ENCODE results near the gene TFAP2C. TPM values are rescaled to one million over a fixed set of nuclear protein-coding genes. Genes with fewer than 3 reads are reported as not detected.
"Not testable (repeated sequence)": the region's sequence is repeated elsewhere in the genome, so short reads cannot be mapped to it uniquely, and the experiment has no call there.

TFAP2C gene
- total RNA-seq, 5 donors from 2014 or later (not counting 1 experiment from before 2014, with no cell fraction given) = 0.16 TPM; not detected in 3

GRCh38 chr20:56658341-56658947, 29.3 kb downstream of the TFAP2C start:
- H3K27ac ChIP-seq (ENCODE audit: low read length); H3K27me3 ChIP-seq (replicated peaks in 1 of 2; ENCODE audit: control insufficient read depth in 2 of 2, extremely low read depth in 1 of 2, insufficient read depth in 2 of 2, low read length in 1 of 2); H3K4me3 ChIP-seq (ENCODE audit: control insufficient read depth in 1 of 2, extremely low read depth in 1 of 2, low read length in 1 of 2); ATAC-seq (replicated peaks in 1 of 4); H3K9me3 Mint-ChIP-seq; H3K4me3 Mint-ChIP-seq; DNase-seq; CTCF ChIA-PET; H3K27ac Mint-ChIP-seq; H3K4me1 ChIP-seq (ENCODE audit: control insufficient read depth in 1 of 2, extremely low read depth in 1 of 2, insufficient read depth in 2 of 2, low read length in 2 of 2); POLR2A ChIA-PET; H3K36me3 ChIP-seq (ENCODE audit: control insufficient read depth in 2 of 2, extremely low read depth in 1 of 2, insufficient read depth in 1 of 2, low read length in 1 of 2); H3K9me3 ChIP-seq; H3K36me3 Mint-ChIP-seq; H3K4me1 Mint-ChIP-seq: not testable (repeated sequence)
- peaks cover 8 to 13% of the 10 kb centered on the region in 2 donors for H3K27me3 Mint-ChIP-seq
- 91% methylated on average over 4 of the region's 8 CpGs for WGBS (ENCODE audit: insufficient coverage)

DNA sequence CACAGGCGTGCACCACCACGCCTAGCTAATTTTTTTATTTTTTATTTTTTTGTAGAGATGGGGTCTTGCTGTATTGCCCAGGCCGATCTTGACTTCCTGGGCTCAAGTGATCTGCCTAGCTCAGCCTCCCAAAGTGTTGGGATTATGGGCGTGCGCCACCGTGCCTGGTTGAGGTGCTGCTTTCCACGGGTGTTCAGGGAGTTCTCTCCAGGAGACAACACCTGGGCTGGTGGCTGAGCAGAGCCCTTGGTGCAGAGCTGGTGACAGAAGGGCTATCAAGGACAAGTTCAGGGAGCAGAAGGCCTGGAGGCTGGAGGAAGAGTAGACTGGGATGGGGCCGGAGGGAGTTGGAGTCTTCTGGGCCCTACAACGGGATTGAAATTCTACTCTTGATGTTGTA, 34.6 kb downstream of the TFAP2C start:
- H3K9me3 Mint-ChIP-seq = no peaks in the 10 kb centered on the region
- DNase-seq (no peak), ATAC-seq (replicated peaks in 1 of 4) (no peak)
- no peaks in the 10 kb centered on the region for H3K36me3 Mint-ChIP-seq
- WGBS (ENCODE audit: insufficient coverage) = 86% methylated on average over 6 of the region's 9 CpGs
- ChIA-PET POLR2A (no interaction called here), CTCF (no interaction called here)
- H3K4me3 ChIP-seq (ENCODE audit: control insufficient read depth in 1 of 2, extremely low read depth in 1 of 2, low read length in 1 of 2) = no peak overlapping the region
- H3K4me1 ChIP-seq (ENCODE audit: control insufficient read depth in 1 of 2, extremely low read depth in 1 of 2, insufficient read depth in 2 of 2, low read length in 2 of 2) = no peaks in the 10 kb centered on the region
- no peak overlapping the region for H3K27ac ChIP-seq (ENCODE audit: low read length)
- H3K27me3 Mint-ChIP-seq = peaks cover 0 to 5% of the 10 kb centered on the region in 2 donors
- no peak overlapping the region for H3K4me3 Mint-ChIP-seq
- no peaks in the 10 kb centered on the region for H3K4me1 Mint-ChIP-seq
- no peaks in the 10 kb centered on the region for H3K9me3 ChIP-seq
- H3K27me3 ChIP-seq (replicated peaks in 1 of 2; ENCODE audit: control insufficient read depth in 2 of 2, extremely low read depth in 1 of 2, insufficient read depth in 2 of 2, low read length in 1 of 2) = peaks cover 0 to 5% of the 10 kb centered on the region in 2 experiments
- no peaks in the 10 kb centered on the region for H3K36me3 ChIP-seq (ENCODE audit: control insufficient read depth in 2 of 2, extremely low read depth in 1 of 2, insufficient read depth in 1 of 2, low read length in 1 of 2)
- no peak overlapping the region for H3K27ac Mint-ChIP-seq

- ChIA-PET CTCF (interaction anchor here in 1 of 2 donors (0.6 kb wide), 1 partner anchor 1855 kb away, joined by 3 read pairs; no protein-coding TSS in a partner anchor), POLR2A (no interaction called here)
- ATAC-seq (replicated peaks in 1 of 4) (no peak), DNase-seq (no peak)
- no peak overlapping the region for H3K4me3 ChIP-seq (ENCODE audit: control insufficient read depth in 1 of 2, extremely low read depth in 1 of 2, low read length in 1 of 2)
- H3K27ac Mint-ChIP-seq = no peak overlapping the region
- peaks cover 0 to 4% of the 10 kb centered on the region in 2 donors for H3K27me3 Mint-ChIP-seq
- H3K4me1 ChIP-seq (ENCODE audit: control insufficient read depth in 1 of 2, extremely low read depth in 1 of 2, insufficient read depth in 2 of 2, low read length in 2 of 2) = no peaks in the 10 kb centered on the region
- H3K36me3 ChIP-seq (ENCODE audit: control insufficient read depth in 2 of 2, extremely low read depth in 1 of 2, insufficient read depth in 1 of 2, low read length in 1 of 2) = no peaks in the 10 kb centered on the region
- H3K9me3 ChIP-seq = no peaks in the 10 kb centered on the region
- H3K9me3 Mint-ChIP-seq = no peaks in the 10 kb centered on the region
- H3K27me3 ChIP-seq (replicated peaks in 1 of 2; ENCODE audit: control insufficient read depth in 2 of 2, extremely low read depth in 1 of 2, insufficient read depth in 2 of 2, low read length in 1 of 2) = peaks cover 0 to 5% of the 10 kb centered on the region in 2 experiments
- H3K4me3 Mint-ChIP-seq = no peak overlapping the region
- no CpG with 5 or more reads among the region's 1 CpG for WGBS (ENCODE audit: insufficient coverage)
- no peaks in the 10 kb centered on the region for H3K4me1 Mint-ChIP-seq
- no peaks in the 10 kb centered on the region for H3K36me3 Mint-ChIP-seq
- no peak overlapping the region for H3K27ac ChIP-seq (ENCODE audit: low read length)
Observed at GRCh38 chr20:56664796-56665195, 35.7 kb downstream of the TFAP2C start.

DNA sequence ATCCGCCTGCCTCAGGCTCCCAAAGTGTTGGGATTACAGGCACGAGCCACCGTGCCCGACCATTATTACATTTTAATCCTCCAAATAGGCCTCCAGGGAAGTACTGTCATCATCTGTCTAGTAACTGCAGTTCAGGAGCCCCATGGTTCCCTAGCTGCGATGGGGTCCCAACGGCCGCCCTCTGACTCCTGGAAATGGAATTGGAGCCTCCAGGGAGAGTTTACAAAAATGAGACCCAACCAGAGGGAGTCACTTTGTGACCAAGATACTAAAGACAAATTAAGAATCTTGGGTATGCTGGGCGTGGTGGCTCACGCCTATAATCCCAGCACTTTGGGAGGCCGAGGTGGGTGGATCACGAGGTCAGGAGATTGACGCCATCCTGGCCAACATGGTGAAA, 36.7 kb downstream of the TFAP2C start:
- H3K4me3 Mint-ChIP-seq = no peak overlapping the region
- no peaks in the 10 kb centered on the region for H3K4me1 Mint-ChIP-seq
- no peaks in the 10 kb centered on the region for H3K36me3 Mint-ChIP-seq
- Histone ChIP-seq H3K4me1 (ENCODE audit: control insufficient read depth in 1 of 2, extremely low read depth in 1 of 2, insufficient read depth in 2 of 2, low read length in 2 of 2) (no peaks in the 10 kb centered on the region), H3K4me3 (ENCODE audit: control insufficient read depth in 1 of 2, extremely low read depth in 1 of 2, low read length in 1 of 2) (no peak overlapping the region), H3K27ac (ENCODE audit: low read length) (no peak overlapping the region), H3K27me3 (replicated peaks in 1 of 2; ENCODE audit: control insufficient read depth in 2 of 2, extremely low read depth in 1 of 2, insufficient read depth in 2 of 2, low read length in 1 of 2) (peaks cover 0 to 3% of the 10 kb centered on the region in 2 experiments), H3K36me3 (ENCODE audit: control insufficient read depth in 2 of 2, extremely low read depth in 1 of 2, insufficient read depth in 1 of 2, low read length in 1 of 2) (no peaks in the 10 kb centered on the region), H3K9me3 (no peaks in the 10 kb centered on the region)
- CTCF ChIA-PET = interaction anchor here in 1 of 2 donors (0.7 kb wide), 1 partner anchor 41 kb away, joined by 3 read pairs; no protein-coding TSS in a partner anchor
- 87% methylated on average over 8 of the region's 12 CpGs for WGBS (ENCODE audit: insufficient coverage)
- no peaks in the 10 kb centered on the region for H3K9me3 Mint-ChIP-seq
- ATAC-seq (replicated peaks in 1 of 4) (no peak), DNase-seq (no peak)
- POLR2A ChIA-PET = no interaction called here
- no peak overlapping the region for H3K27ac Mint-ChIP-seq
- H3K27me3 Mint-ChIP-seq = peaks cover 0 to under 1% of the 10 kb centered on the region in 2 donors

GRCh38 chr20:56673450-56673849, 44.3 kb downstream of the TFAP2C start:
- CTCF ChIA-PET = no interaction called here
- POLR2A ChIA-PET = no interaction called here
- peaks cover 6 to 9% of the 10 kb centered on the region in 2 donors for H3K27me3 Mint-ChIP-seq
- Histone ChIP-seq H3K27me3 (replicated peaks in 1 of 2; ENCODE audit: control insufficient read depth in 2 of 2, extremely low read depth in 1 of 2, insufficient read depth in 2 of 2, low read length in 1 of 2) (peaks cover 0 to 5% of the 10 kb centered on the region in 2 experiments), H3K27ac (ENCODE audit: low read length) (no peak overlapping the region), H3K36me3 (ENCODE audit: control insufficient read depth in 2 of 2, extremely low read depth in 1 of 2, insufficient read depth in 1 of 2, low read length in 1 of 2) (no peaks in the 10 kb centered on the region), H3K4me3 (ENCODE audit: control insufficient read depth in 1 of 2, extremely low read depth in 1 of 2, low read length in 1 of 2) (no peak overlapping the region), H3K4me1 (ENCODE audit: control insufficient read depth in 1 of 2, extremely low read depth in 1 of 2, insufficient read depth in 2 of 2, low read length in 2 of 2) (no peaks in the 10 kb centered on the region), H3K9me3 (no peaks in the 10 kb centered on the region)
- no peak overlapping the region for H3K27ac Mint-ChIP-seq
- 98% methylated on average over 3 of the region's 5 CpGs for WGBS (ENCODE audit: insufficient coverage)
- no peaks in the 10 kb centered on the region for H3K9me3 Mint-ChIP-seq
- DNase-seq (no peak), ATAC-seq (replicated peaks in 1 of 4) (no peak)
- H3K4me3 Mint-ChIP-seq = no peak overlapping the region
- H3K36me3 Mint-ChIP-seq = no peaks in the 10 kb centered on the region
- H3K4me1 Mint-ChIP-seq = no peaks in the 10 kb centered on the region

DNA sequence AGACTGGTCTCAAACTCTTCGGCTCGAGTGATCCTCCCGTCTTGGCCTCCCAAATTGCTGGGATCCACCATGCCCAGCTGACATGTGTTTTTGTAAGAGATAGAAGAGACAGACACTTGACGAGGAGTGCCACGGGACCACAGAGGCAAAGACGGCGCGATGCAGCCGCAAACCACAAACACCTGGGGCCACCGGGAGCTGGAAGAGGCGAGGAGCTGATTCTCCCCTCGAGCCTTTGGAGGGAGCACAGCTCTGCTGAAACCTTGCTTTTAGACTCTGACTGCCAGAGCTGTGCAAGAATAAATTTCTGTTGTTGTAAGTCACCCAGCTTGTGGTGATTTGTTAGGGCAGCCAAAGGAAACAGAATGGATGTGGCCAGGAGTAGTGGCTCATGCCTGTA, 46.9 kb downstream of the TFAP2C start:
- POLR2A ChIA-PET = no interaction called here
- Mint-ChIP-seq H3K27ac (no peak overlapping the region), H3K4me3 (no peak overlapping the region), H3K27me3 (peaks cover 6% of the 10 kb centered on the region in 2 donors), H3K36me3 (no peaks in the 10 kb centered on the region), H3K4me1 (no peaks in the 10 kb centered on the region), H3K9me3 (no peaks in the 10 kb centered on the region)
- DNase-seq (no peak), ATAC-seq (replicated peaks in 1 of 4) (no peak)
- WGBS (ENCODE audit: insufficient coverage) = 37% methylated on average over 9 of the region's 12 CpGs
- no peak overlapping the region for H3K27ac ChIP-seq (ENCODE audit: low read length)
- no peaks in the 10 kb centered on the region for H3K4me1 ChIP-seq (ENCODE audit: control insufficient read depth in 1 of 2, extremely low read depth in 1 of 2, insufficient read depth in 2 of 2, low read length in 2 of 2)
- CTCF ChIA-PET = no interaction called here
- no peaks in the 10 kb centered on the region for H3K9me3 ChIP-seq
- no peaks in the 10 kb centered on the region for H3K36me3 ChIP-seq (ENCODE audit: control insufficient read depth in 2 of 2, extremely low read depth in 1 of 2, insufficient read depth in 1 of 2, low read length in 1 of 2)
- peaks cover 0 to 7% of the 10 kb centered on the region in 2 experiments for H3K27me3 ChIP-seq (replicated peaks in 1 of 2; ENCODE audit: control insufficient read depth in 2 of 2, extremely low read depth in 1 of 2, insufficient read depth in 2 of 2, low read length in 1 of 2)
- no peak overlapping the region for H3K4me3 ChIP-seq (ENCODE audit: control insufficient read depth in 1 of 2, extremely low read depth in 1 of 2, low read length in 1 of 2)

DNA sequence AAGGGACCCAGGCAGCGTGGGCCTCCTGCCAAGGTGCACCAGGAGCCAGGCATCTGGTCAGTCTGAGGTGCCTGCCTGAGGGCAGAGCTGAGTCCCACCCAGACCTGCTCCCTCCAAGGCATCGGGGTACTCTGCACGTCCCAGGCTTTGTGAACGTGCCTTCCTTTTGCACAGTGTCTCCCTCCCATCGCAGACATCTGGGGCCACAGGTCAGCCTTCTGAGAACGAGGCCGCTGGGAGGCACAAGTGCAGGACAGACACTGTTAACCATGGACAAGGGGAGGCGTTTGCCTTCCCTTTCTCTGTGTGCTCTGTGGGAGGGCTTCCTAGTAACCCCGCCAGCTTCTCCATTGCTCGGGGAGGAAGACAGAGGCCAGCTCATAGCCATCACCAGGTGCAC, 47.6 kb downstream of the TFAP2C start:
- Mint-ChIP-seq H3K4me1 (no peaks in the 10 kb centered on the region), H3K27ac (no peak overlapping the region), H3K9me3 (no peaks in the 10 kb centered on the region), H3K27me3 (peaks cover 5 to 6% of the 10 kb centered on the region in 2 donors), H3K36me3 (no peaks in the 10 kb centered on the region), H3K4me3 (no peak overlapping the region)
- Histone ChIP-seq H3K27ac (ENCODE audit: low read length) (no peak overlapping the region), H3K4me1 (ENCODE audit: control insufficient read depth in 1 of 2, extremely low read depth in 1 of 2, insufficient read depth in 2 of 2, low read length in 2 of 2) (no peaks in the 10 kb centered on the region), H3K36me3 (ENCODE audit: control insufficient read depth in 2 of 2, extremely low read depth in 1 of 2, insufficient read depth in 1 of 2, low read length in 1 of 2) (no peaks in the 10 kb centered on the region), H3K4me3 (ENCODE audit: control insufficient read depth in 1 of 2, extremely low read depth in 1 of 2, low read length in 1 of 2) (no peak overlapping the region), H3K27me3 (replicated peaks in 1 of 2; ENCODE audit: control insufficient read depth in 2 of 2, extremely low read depth in 1 of 2, insufficient read depth in 2 of 2, low read length in 1 of 2) (peaks cover 0 to 7% of the 10 kb centered on the region in 2 experiments), H3K9me3 (no peaks in the 10 kb centered on the region)
- ChIA-PET POLR2A (no interaction called here), CTCF (no interaction called here)
- ATAC-seq (replicated peaks in 1 of 4) (no peak), DNase-seq (no peak)
- WGBS (ENCODE audit: insufficient coverage) = 53% methylated on average over 9 of the region's 10 CpGs

Data from T-cell (primary cell).